Keratinocyte (primary cell): ENCODE results near the gene TYRO3. TPM values are rescaled to one million over a fixed set of nuclear protein-coding genes. Genes with fewer than 3 reads are reported as not detected.

Experiments used
- DNase-seq: peaks from one replicate; pipeline ENCODE4 v3.0.0-alpha.2; 2011; ENCODE audit warnings: low read depth, missing footprints, low spot score
- FAIRE-seq: peaks from 2 replicates; lab custom pipeline; 2011; peaks lifted over from hg19 to GRCh38; lab: Jason Lieb, UNC
- H2AFZ ChIP-seq: 2 replicates; pipeline ENCODE4 v1.6.0; 2012; ENCODE audit warnings: low read length, control low read depth, inconsistent platforms; ENCODE audit not compliant: control insufficient read depth
- H3K27ac ChIP-seq: 2 replicates; pipeline ENCODE4 v1.5.1; 2011; ENCODE audit warnings: low read length; ENCODE audit not compliant: control insufficient read depth, insufficient read depth
- H3K27me3 ChIP-seq: 3 replicates; pipeline ENCODE4 v1.6.0; 2011; ENCODE audit warnings: low read length; ENCODE audit not compliant: control insufficient read depth, insufficient read depth; ENCODE audit errors: extremely low read depth
- H3K36me3 ChIP-seq, 2 experiments: 2 replicates in 1 of 2; 3 replicates in 1 of 2; pipeline ENCODE4 v1.5.1; 2011; ENCODE audit warnings: low read length in 2 of 2, mild to moderate bottlenecking in 1 of 2; ENCODE audit not compliant: control insufficient read depth in 2 of 2, insufficient read depth in 2 of 2; ENCODE audit errors: extremely low read depth in 1 of 2
- H3K4me1 ChIP-seq: 3 replicates; pipeline ENCODE4 v1.5.1; 2011; ENCODE audit warnings: low read length; ENCODE audit not compliant: control insufficient read depth, insufficient read depth; ENCODE audit errors: extremely low read depth
- H3K4me2 ChIP-seq: 3 replicates; pipeline ENCODE4 v1.6.0; 2011; ENCODE audit warnings: low read depth, low read length; ENCODE audit not compliant: control insufficient read depth, insufficient read depth; ENCODE audit errors: extremely low read depth
- H3K4me3 ChIP-seq, 3 experiments: fragments of 200-600 bp in 1 of 3; sonication (generic) in 1 of 3; 2 replicates in 2 of 3; 3 replicates in 1 of 3; pipeline ENCODE4 v1.5.1; 2011 to 2016; ENCODE audit warnings: low read length in 3 of 3, mild to moderate bottlenecking in 3 of 3, control low read depth in 2 of 3, inconsistent platforms in 1 of 3, low read depth in 1 of 3, mixed read lengths in 1 of 3, mixed run types in 1 of 3, moderate library complexity in 1 of 3; ENCODE audit not compliant: control insufficient read depth in 2 of 3, insufficient read depth in 2 of 3; ENCODE audit errors: extremely low read depth in 1 of 3
- H3K79me2 ChIP-seq: 2 replicates; pipeline ENCODE4 v1.6.0; 2012; ENCODE audit warnings: low read length; ENCODE audit not compliant: control insufficient read depth, insufficient read depth
- H3K9ac ChIP-seq: 3 replicates; pipeline ENCODE4 v1.6.0; 2011; ENCODE audit warnings: low read length; ENCODE audit not compliant: control insufficient read depth, insufficient read depth; ENCODE audit errors: extremely low read depth
- H3K9me1 ChIP-seq: 3 replicates; pipeline ENCODE4 v1.6.0; 2011; ENCODE audit warnings: low read length; ENCODE audit not compliant: control insufficient read depth, insufficient read depth; ENCODE audit errors: extremely low read depth
- H3K9me3 ChIP-seq: 2 replicates; pipeline ENCODE4 v1.5.1; 2012; ENCODE audit warnings: low read depth, low read length; ENCODE audit not compliant: control insufficient read depth
- H4K20me1 ChIP-seq: 3 replicates; pipeline ENCODE4 v1.6.0; 2011; ENCODE audit warnings: low read length; ENCODE audit not compliant: control insufficient read depth, insufficient read depth; ENCODE audit errors: extremely low read depth
- CTCF ChIP-seq, 3 experiments: IDR thresholded peaks in 1 of 3; conservative IDR thresholded peaks in 1 of 3; optimal IDR thresholded peaks in 1 of 3; 2 replicates in 2 of 3; 3 replicates in 1 of 3; pipeline versions ENCODE3 to v1.5.1; 2011; ENCODE audit warnings: low read length in 3 of 3, mild to moderate bottlenecking in 3 of 3, moderate library complexity in 2 of 3, control low read depth in 1 of 3, inconsistent platforms in 1 of 3; ENCODE audit not compliant: insufficient read depth in 2 of 3; ENCODE audit errors: extremely low read depth in 1 of 3
- EZH2 ChIP-seq: IDR thresholded peaks from one replicate; pipeline ENCODE4 v1.6.1; 2012; ENCODE audit warnings: inconsistent platforms, mild to moderate bottlenecking, low read length, moderate library complexity
- dilution Hi-C: fragments of 300-500 bp; cut with MboI; formaldehyde crosslinking; loops from one replicate; pipeline ENCODE4 v1.7.0; 2020; ENCODE audit warnings: low sequenced_read_pairs; ENCODE audit not compliant: extremely low pct_ligation_motif_present
- polyA plus RNA-seq, 5 experiments: library from polyadenylated mRNA; depleted of rRNA in 3 of 5; stranded (reverse) in 3 of 5; stranded (forward) in 1 of 5; unstranded in 1 of 5; fragments of >200 nt; gene quantifications; 1 replicate in 1 of 5; 2 replicates in 3 of 5; 3 replicates in 1 of 5; pipeline versions ENCODE4 v1.2.1 to v1.2.3, GENCODE V29; 2011 to 2012; ENCODE audit warnings: missing spikeins in 2 of 5, low read depth in 1 of 5, low replicate concordance in 1 of 5

The TYRO3 gene
- polyA plus RNA-seq, 1 donor (not counting 4 experiments of a cell fraction or from before 2014, with no cell fraction given), result 9.0 TPM

- Histone ChIP-seq H3K4me2 (no peak overlapping the region), H3K79me2 (no peaks in the 10 kb centered on the region), H4K20me1 (no peaks in the 10 kb centered on the region), H3K36me3 (peaks cover 0 to 6% of the 10 kb centered on the region in 2 experiments), H3K9me1 (no peaks in the 10 kb centered on the region), H3K27ac (no peak overlapping the region), H3K27me3 (no peaks in the 10 kb centered on the region), H3K4me3 (no peak overlapping the region), H2AFZ (no peak overlapping the region), H3K9me3 (no peaks in the 10 kb centered on the region), H3K4me1 (peaks cover 2% of the 10 kb centered on the region), H3K9ac (no peak overlapping the region)
- DNase-seq (no peak), FAIRE-seq (no peak)
- TF ChIP-seq EZH2, result no peak
- TF ChIP-seq CTCF (optimal IDR thresholded peaks at IDR 0.05 in 1 of 3, IDR thresholded peaks at IDR 0.05 in 1 of 3, conservative IDR thresholded peaks at IDR 0.05 in 1 of 3; ENCODE audit: extremely low read depth in 1 of 3, insufficient read depth in 2 of 3, low read length in 3 of 3), result no peak
- dilution Hi-C loops, result no loop called here
These were observed 5.4 kb downstream of the TYRO3 start for GRCh38 chr15:41564286-41564959.

GRCh38 chr15:41564960-41565502, 6.0 kb downstream of the TYRO3 start:
- DNase-seq (no peak), FAIRE-seq (no peak)
- Histone ChIP-seq H3K9me3 (no peaks in the 10 kb centered on the region), H3K36me3 (peaks cover 0 to 6% of the 10 kb centered on the region in 2 experiments), H3K9ac (no peak overlapping the region), H3K27me3 (no peaks in the 10 kb centered on the region), H3K4me3 (no peak overlapping the region), H2AFZ (no peak overlapping the region), H4K20me1 (no peaks in the 10 kb centered on the region), H3K27ac (no peak overlapping the region), H3K4me2 (no peak overlapping the region), H3K9me1 (no peaks in the 10 kb centered on the region), H3K79me2 (no peaks in the 10 kb centered on the region), H3K4me1 (peaks cover under 1% of the 10 kb centered on the region)
- dilution Hi-C loops, result no loop called here
- TF ChIP-seq CTCF (optimal IDR thresholded peaks at IDR 0.05 in 1 of 3, IDR thresholded peaks at IDR 0.05 in 1 of 3, conservative IDR thresholded peaks at IDR 0.05 in 1 of 3; ENCODE audit: extremely low read depth in 1 of 3, insufficient read depth in 2 of 3, low read length in 3 of 3), result no peak
- no peak for TF ChIP-seq EZH2
